NCI-H2029 treated with DMSO at 0.1 percent for 48 hours (cell line): Measurements from ENCODE around the gene CSTF1.
"Not testable (repeated sequence)": the region's sequence is repeated elsewhere in the genome, so short reads cannot be mapped to it uniquely, and the experiment has no call there.

ENCODE experiments used
- DNase-seq: peaks from one replicate; lab custom pipeline; 2025; lab: John Stamatoyannopoulos, UW

CSTF1 gene

GRCh38 chr20:56369179-56369578 lies 23.3 kb upstream of the CSTF1 start:
- DNase-seq = no peak

GRCh38 chr20:56371977-56372376 lies 20.5 kb upstream of the CSTF1 start:
- DNase-seq = no peak

- no peak for DNase-seq
Measured at GRCh38 chr20:56372850-56373249, 19.6 kb upstream of the CSTF1 start.

GRCh38 chr20:56373942-56374341 lies 18.5 kb upstream of the CSTF1 start:
- no peak for DNase-seq

- no peak for DNase-seq
Measured at GRCh38 chr20:56376331-56376730, 16.1 kb upstream of the CSTF1 start.

- no peak for DNase-seq
Measured at GRCh38 chr20:56378386-56378785, 14.1 kb upstream of the CSTF1 start.

GRCh38 chr20:56380375-56380774 lies 12.1 kb upstream of the CSTF1 start:
- DNase-seq = no peak

- DNase-seq = no peak
Measured at GRCh38 chr20:56381501-56381900, 10.9 kb upstream of the CSTF1 start.

GRCh38 chr20:56382696-56383095 lies 9.7 kb upstream of the CSTF1 start:
- no peak for DNase-seq

GRCh38 chr20:56383334-56383733 lies 9.1 kb upstream of the CSTF1 start:
- no peak for DNase-seq

- no peak for DNase-seq
Measured at GRCh38 chr20:56385130-56385529, 7.3 kb upstream of the CSTF1 start.

- DNase-seq = no peak
Measured at GRCh38 chr20:56386219-56386618, 6.2 kb upstream of the CSTF1 start.

GRCh38 chr20:56388882-56389281 lies 3.6 kb upstream of the CSTF1 start:
- DNase-seq = no peak

GRCh38 chr20:56389807-56390206 lies 2.6 kb upstream of the CSTF1 start:
- no peak for DNase-seq

GRCh38 chr20:56390396-56390795 lies 2.0 kb upstream of the CSTF1 start:
- not testable (repeated sequence) for DNase-seq

GRCh38 chr20:56391037-56391436 lies 1.4 kb upstream of the CSTF1 start:
- DNase-seq = no peak

- no peak for DNase-seq
Measured at GRCh38 chr20:56391596-56392131, 781 bp upstream of the CSTF1 start.

GRCh38 chr20:56392881-56393482 lies 537 bp downstream of the CSTF1 start:
- DNase-seq = no peak

GRCh38 chr20:56393653-56394052 lies 1.2 kb downstream of the CSTF1 start:
- DNase-seq = no peak

GRCh38 chr20:56395166-56395565 lies 2.7 kb downstream of the CSTF1 start:
- DNase-seq = no peak

- DNase-seq = peak; percentile 1
Measured at GRCh38 chr20:56400001-56400640, 7.7 kb downstream of the CSTF1 start.

GRCh38 chr20:56403465-56403864 lies 11.0 kb downstream of the CSTF1 start:
- no peak for DNase-seq

GRCh38 chr20:56405356-56405755 lies 12.9 kb downstream of the CSTF1 start:
- DNase-seq = not testable (repeated sequence)

GRCh38 chr20:56406910-56407309 lies 14.5 kb downstream of the CSTF1 start:
- no peak for DNase-seq
